Activated CD8-positive, alpha-beta memory T cell treated with anti-CD3 and anti-CD28 coated beads for 48 hours (primary cell): ENCODE results near the gene TBP.
"Not testable (repeated sequence)": the region's sequence is repeated elsewhere in the genome, so short reads cannot be mapped to it uniquely, and the experiment has no call there.

Source experiments
- DNase-seq, 3 experiments: peaks; one replicate each; pipeline ENCODE4 v3.0.0-alpha.2; 2020; ENCODE audit warnings: low read depth in 2 of 3, low spot score in 2 of 3

TBP gene

DNA sequence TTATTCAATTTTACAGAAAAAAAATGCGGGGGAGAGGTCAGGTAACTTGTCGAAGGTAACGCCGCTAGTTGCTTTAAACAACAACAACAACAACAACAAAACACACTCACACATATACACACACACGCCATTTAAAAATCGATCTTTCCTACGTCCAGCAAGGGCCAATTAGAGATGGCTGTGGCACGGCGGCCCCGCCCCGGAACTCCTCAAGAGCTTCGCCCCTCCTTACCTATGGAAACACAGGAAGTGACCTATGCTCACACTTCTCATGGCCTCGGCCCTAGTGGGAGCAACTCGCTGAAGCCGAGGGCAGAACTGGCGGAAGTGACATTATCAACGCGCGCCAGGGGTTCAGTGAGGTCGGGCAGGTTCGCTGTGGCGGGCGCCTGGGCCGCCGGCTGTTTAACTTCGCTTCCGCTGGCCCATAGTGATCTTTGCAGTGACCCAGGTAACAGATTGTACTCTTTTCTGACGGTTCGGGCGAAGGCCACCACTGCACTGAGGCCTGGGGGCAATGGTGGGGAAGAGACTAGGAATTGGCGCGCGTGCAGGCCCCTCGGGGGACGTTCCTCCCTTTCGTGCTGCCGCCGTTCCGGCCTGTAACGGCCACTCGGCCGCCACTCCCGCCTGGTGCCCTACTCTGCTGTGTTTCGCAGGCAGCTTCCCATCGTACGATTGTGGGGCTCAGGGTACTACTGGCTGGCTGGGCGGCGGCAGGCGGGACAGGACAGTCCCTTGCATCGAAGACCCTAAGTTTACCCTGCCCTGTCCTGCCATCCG lies at the start of gene TBP:
Gene TBP (plus strand): TSS at position 357 of the 783 bp plus-strand sequence. CDS start 2,661 bp downstream, outside the sequence.
- peak; percentile 79 to 92 (median 85) for DNase-seq

DNA sequence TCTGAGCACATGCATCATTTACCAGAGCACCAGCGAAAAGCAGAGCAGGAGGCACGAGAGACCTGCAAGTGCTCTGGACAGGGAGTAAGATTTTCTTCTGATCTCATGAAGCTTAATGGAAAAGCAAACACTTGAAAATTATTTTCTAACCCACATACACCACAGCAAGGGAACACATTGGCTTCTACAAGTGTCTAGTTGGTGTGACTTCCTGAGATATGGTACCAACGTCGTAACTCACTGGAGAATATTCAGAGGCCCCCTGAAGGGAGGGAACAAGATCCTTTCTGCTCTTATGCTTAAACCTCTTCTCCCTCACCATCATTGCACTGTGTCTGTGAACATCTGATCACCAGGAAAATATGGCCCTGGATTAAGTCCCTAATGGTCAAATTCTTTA lies 49.7 kb upstream of the TBP start:
- DNase-seq = no peak

- no peak for DNase-seq
Measured at GRCh38 chr6:170505306-170505705, 48.9 kb upstream of the TBP start.

GRCh38 chr6:170506446-170506845 lies 47.7 kb upstream of the TBP start:
- DNase-seq = no peak

- DNase-seq = not testable (repeated sequence)
Measured at GRCh38 chr6:170507728-170508127, 46.4 kb upstream of the TBP start.

DNA sequence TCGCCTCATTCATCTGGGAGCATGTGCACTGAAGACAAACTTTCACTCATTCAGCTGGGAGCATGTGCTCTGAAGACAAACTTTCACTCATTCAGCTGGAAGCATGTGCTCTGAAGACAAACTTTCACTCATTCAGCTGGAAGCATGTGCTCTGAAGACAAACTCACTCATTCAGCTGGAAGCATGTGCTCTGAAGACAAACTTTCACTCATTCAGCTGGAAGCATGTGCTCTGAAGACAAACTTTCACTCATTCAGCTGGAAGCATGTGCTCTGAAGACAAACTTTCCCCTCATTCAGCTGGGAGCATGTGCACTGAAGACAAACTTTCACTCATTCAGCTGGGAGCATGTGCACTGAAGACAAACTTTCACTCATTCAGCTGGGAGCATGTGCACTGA lies 45.9 kb upstream of the TBP start:
- DNase-seq = not testable (repeated sequence)

- not testable (repeated sequence) for DNase-seq
Measured at GRCh38 chr6:170508892-170509722, 45.1 kb upstream of the TBP start.

- no peak for DNase-seq
Measured at GRCh38 chr6:170509723-170510018, 44.5 kb upstream of the TBP start.

GRCh38 chr6:170510631-170511030 lies 43.5 kb upstream of the TBP start:
- DNase-seq = no peak

DNA sequence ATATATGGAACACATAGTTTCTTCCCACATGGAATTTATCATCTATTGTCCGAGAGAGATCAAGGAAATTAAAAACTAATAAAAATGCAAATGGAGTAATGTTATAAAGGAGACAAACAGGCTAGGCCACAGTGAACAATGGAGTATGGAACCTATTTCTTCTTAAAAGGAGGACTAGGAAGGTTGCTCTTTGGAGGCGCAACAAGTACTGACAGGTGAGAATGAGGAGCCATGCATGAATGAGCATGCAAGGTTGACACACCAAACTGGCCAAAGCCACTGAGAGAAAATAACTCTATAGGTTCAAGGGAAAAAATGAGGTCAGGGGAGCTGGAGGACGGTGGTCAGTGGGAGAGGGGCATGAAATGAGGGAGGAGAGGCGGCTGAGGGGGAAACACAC lies 41.9 kb upstream of the TBP start:
- DNase-seq = no peak

GRCh38 chr6:170514908-170515307 lies 39.3 kb upstream of the TBP start:
- no peak for DNase-seq

DNA sequence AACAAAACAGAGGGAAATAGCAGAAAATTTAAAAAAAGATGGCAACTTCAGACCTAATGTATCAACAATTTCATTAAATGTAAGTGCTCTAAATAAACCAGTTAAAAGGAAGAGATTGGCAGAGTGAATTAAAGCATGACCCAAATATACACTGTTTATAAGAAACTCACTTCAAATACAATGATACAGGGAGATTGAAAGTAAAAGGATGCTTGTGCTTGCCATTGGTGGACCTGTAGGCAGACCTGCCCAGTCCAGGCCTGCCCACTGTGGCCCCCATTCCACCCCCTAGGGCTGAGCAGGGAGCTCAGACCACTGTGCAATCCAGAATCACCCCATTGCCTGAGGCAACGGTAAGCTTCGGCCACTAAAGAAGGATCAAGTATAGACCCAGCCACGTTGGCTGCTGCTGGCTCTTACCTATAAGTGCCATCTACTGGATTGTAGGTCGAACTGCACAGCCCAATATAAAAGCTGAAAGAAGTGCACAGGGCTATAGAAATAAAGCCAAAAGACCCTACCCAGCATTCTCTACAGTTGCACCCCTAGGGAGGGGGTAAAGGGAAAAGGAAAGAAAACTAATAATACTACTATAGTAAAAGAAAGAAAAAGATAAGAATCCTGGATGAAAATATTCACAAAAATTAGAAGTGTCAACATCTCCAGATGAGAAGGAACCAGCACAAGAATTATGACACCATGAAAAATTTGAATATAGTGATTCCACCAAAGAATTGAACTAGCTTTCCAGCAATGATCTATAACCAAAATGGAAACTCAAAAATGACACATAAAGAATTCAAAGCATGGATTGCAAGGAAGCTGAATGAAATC lies 37.2 kb upstream of the TBP start:
- DNase-seq = no peak

- no peak for DNase-seq
Measured at GRCh38 chr6:170522565-170523183, 31.5 kb upstream of the TBP start.

GRCh38 chr6:170523256-170524171 lies 30.7 kb upstream of the TBP start:
- no peak for DNase-seq

DNA sequence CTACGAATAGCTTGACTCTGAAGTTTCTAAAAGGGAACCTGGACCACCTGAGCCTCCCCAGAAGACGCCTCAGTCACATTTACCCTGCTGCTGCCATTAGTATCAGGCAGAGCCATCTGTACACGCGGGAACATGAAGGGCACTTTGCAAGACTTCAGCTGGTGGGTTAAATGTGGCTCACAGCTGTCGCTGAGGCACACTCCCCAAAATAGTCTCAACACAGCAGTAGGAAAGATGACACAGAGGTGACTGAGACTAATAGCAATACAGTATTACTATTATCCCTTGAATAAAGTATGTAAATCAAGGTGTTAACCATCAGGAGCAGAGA lies 30.0 kb upstream of the TBP start:
- no peak for DNase-seq

- DNase-seq = no peak
Measured at GRCh38 chr6:170525795-170526194, 28.4 kb upstream of the TBP start.

DNA sequence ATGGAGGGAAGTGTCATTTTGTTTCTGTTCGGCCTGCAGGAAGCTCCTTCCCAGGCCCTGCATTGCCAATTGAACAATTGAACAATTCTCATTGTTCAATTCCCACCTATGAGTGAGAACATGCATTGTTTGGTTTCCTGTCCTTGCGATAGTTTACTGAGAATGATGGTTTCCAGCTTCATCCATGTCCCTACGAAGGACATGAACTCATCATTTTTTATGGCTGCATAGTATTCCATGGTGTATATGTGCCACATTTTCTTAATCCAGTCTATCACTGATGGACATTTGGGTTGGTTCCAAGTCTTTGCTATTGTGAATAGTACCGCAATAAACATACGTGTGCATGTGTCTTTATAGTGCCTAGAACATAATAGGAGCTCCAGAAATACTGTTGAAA lies 26.2 kb upstream of the TBP start:
- not testable (repeated sequence) for DNase-seq

DNA sequence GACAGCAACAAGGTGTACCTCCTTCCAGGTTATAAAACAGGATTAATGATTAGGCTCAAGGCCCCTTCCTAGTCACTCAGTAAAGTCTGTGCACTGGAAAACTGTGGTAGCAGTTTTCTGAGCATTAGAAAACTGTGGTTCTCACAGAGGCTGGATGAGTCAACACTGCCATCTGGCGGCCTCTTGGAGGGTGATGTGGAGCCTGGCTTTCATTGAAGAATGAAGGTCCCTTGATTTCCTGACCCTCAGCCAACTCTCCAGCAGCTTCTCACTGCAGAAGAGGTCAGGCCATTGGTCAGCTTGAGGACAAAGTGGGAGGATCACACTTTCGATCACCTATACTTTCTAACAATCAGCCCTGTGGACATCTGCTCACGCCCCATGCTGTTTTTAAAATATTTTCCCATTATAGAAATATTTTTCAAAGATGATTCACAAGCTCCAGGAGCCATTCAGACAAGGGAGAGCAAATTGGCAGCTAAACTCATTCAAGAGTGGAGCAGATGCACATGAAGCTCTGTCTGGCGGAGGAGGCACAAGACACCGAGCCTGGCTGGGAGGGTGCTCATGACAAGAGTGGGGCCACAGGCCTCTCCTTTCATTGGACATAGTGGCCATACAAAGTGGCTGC lies 24.2 kb upstream of the TBP start:
- peak in 1 of 3 experiments; percentile 47 for DNase-seq

GRCh38 chr6:170532867-170533488 lies 21.2 kb upstream of the TBP start:
- DNase-seq = no peak
